GM12801 (cell line): ENCODE results near the gene FBXW9.

Source experiments
- TF ChIP-seq, protein P1 (sequence below): IDR thresholded peaks from one replicate; pipeline ENCODE4 v1.5.1; 2011; ENCODE audit warnings: control low read depth; ENCODE audit not compliant: insufficient read length; ENCODE audit errors: extremely low read depth

FBXW9 gene

DNA sequence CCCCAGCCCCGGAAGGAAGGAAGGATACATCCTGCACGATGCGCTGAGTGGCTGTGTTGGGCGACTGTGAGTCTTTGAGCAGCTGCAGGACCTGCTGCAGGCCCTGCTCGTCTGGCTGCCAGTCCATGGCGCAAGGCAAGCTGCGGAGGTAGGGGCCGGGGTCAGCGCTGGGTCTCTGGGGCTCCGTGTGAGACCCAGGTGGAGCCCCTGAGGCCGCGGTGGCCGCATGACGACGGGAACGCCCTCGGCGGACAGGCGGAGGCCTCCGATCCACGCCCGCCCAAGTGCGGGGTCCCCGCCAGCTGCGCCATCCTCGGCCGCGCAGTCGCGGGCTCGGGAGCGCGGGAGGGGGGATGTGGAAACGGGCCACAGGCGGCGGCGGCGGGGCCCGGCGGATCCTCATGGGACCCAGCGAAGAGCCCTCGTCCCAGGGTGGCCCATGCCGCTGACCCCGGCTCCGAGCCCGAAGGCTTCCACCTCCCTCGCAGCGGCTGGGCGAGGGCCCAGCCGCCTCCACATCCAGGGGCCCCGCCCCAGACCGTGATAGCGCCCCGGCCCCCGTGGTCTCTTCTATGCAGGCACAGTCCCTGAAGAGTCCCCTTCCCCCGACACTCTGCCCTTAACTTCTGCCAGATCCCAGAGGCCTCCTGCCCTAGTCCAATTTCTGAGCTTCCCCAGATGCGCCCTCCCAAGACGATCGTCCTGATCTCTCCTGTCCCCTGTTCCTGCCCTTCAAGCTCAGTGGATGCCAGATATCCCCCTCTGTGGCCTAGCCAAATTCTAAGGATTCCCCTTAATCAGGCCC is 24.6 kb upstream of the FBXW9 start:
- TF ChIP-seq, protein P1, sequence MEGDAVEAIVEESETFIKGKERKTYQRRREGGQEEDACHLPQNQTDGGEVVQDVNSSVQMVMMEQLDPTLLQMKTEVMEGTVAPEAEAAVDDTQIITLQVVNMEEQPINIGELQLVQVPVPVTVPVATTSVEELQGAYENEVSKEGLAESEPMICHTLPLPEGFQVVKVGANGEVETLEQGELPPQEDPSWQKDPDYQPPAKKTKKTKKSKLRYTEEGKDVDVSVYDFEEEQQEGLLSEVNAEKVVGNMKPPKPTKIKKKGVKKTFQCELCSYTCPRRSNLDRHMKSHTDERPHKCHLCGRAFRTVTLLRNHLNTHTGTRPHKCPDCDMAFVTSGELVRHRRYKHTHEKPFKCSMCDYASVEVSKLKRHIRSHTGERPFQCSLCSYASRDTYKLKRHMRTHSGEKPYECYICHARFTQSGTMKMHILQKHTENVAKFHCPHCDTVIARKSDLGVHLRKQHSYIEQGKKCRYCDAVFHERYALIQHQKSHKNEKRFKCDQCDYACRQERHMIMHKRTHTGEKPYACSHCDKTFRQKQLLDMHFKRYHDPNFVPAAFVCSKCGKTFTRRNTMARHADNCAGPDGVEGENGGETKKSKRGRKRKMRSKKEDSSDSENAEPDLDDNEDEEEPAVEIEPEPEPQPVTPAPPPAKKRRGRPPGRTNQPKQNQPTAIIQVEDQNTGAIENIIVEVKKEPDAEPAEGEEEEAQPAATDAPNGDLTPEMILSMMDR = no peak

DNA sequence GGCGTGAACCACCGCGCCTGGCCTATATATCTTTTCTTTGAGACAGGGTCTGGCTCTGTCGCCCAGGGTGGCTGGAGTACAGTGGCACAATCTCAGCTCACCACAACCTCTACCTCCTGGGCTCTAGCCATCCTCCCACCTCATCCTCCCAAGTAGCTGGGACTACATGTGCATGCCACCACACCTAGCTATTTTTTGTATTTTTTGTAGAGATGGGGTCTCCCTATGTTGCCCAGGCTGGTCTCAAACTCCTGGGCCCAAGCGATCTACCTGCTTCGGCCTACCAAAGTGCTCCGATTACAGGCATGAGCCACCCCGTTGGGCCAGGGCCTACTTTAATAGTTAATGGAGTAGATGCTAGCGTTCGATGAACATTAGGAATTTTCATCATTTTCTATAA is 23.9 kb upstream of the FBXW9 start:
- TF ChIP-seq, protein P1 = no peak

DNA sequence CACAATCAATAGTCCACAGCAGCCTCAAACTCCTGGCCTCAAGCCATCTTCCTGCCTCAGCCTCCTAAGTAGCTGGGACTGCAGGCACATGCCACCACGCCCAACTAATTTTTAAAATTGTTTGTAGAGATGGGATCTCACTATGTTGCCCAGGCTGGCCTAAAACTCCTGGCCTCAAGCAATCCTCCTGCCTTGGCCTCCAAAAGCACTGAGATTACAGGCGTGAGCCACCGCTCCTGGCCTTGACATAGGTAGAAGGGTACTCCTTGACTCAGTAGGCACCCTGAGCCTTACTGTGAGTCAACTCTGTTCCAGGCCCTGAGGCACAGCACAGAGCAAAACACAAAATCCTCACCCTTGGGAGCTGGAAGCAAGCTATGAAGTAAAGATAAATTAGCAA is 19.5 kb upstream of the FBXW9 start:
- TF ChIP-seq, protein P1 = no peak

DNA sequence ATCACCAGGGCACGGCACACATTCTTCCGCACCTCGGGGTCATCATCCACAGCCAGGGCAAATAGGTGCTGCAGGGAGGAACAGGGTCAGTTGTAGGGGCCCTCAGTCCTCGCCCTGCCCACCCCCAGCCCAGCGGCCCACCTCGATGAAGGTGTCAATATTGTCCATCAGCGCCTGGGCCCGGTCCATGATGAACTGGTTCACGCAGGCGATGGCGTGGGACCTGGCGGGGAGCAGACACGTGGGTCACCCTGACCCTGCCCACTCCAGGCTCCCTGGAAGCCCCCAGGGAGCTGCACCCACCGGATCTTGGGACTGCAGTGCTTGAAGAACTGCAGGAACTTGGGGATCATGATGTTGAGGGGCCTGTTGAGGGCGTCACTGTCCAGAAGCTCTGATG is 18.7 kb upstream of the FBXW9 start:
- TF ChIP-seq, protein P1 = no peak

DNA sequence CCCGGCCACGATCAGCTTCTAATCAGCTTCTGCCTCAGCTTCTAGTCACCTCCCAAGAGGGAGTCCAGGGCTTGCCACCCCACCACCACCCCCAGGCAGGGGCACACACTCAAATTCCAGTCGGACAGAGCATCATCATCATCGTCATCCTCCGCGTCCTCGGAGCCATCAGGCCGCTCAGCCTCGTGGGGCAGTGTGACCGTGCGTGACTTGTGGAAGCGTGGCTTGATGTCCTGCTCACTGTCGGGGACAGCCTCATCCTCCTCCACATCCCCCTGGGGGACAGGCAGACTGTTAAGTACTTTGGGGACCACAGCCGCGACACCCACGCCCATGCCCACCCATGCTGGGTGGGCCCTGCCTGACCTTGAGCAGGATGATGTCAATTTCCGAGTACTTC is 14.8 kb upstream of the FBXW9 start:
- TF ChIP-seq, protein P1 = no peak

DNA sequence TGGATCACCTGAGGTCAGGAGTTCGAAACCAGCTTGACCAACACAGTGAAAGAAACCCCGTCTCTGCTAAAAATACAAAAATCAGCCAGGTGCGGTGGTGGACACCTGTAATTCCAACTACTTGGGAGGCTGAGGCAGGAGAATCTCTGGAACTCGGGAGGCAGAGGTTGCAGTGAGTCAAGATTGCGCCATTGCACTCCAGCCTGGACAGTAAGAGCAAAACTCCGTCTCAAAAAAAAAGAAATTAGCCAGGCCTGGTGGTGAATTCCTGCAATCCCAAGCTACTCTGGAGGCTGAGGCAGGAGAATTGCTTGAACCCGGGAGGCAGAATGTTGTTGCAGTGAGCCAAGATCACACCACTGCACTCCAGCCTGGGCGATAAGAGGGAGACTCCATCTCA is 12.2 kb upstream of the FBXW9 start:
- TF ChIP-seq, protein P1 = no peak

DNA sequence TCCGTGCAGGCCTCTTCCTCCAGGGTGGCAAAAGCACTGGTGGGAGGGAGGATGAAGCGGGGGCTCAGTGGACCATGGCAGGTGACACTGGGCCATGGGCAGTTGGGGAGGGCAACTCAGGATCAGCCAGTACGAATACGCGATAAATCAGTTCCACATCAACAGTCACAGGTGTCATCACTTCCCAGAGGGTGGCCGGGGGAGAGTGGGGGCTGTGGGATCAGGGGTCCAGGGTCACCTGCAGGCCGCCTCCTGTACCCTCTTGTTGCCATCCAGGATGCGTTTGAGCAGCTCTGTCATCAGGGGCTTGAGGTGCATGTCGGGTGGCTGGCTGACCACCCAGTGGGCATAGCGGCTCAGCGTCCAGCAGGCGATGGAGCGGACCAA is 9.9 kb upstream of the FBXW9 start:
- TF ChIP-seq, protein P1 = no peak
